SK-N-SH treated with all-trans-retinoic acid at 6 μM for 48 hours (cell line): ENCODE data around the gene FMO5.

Source experiments
- ATAC-seq: fragments of 200-7000 bp; cut with Tn5 transposase; 3 replicates; pipeline ENCODE4 v1.9.1; 2020; ENCODE audit warnings: mild to moderate bottlenecking, moderate library complexity
- ARNTL ChIP-seq: fragments of 450-650 bp; formaldehyde crosslinking; IDR thresholded peaks from 2 replicates; pipeline ENCODE4 v1.5.0; 2020; ENCODE audit warnings: low read depth, mild to moderate bottlenecking, moderate library complexity, borderline replicate concordance
- CSDC2 ChIP-seq: fragments of 250-450 bp; sonication (Bioruptor Pico); IDR thresholded peaks from 2 replicates; pipeline ENCODE4 v1.5.0; 2020; ENCODE audit warnings: mild to moderate bottlenecking, moderate library complexity
- ESRRG ChIP-seq: fragments of 250-450 bp; sonication (Bioruptor Pico); IDR thresholded peaks from 2 replicates; pipeline ENCODE4 v1.6.1; 2021; ENCODE audit warnings: mild to moderate bottlenecking
- ISL1 ChIP-seq: fragments of 250-450 bp; sonication (Bioruptor Pico); IDR thresholded peaks from 2 replicates; pipeline ENCODE4 v2.1.2; 2022; ENCODE audit warnings: mild to moderate bottlenecking, moderate library complexity
- OSR1 ChIP-seq: fragments of 250-450 bp; sonication (Bioruptor Pico); IDR thresholded peaks from 2 replicates; pipeline ENCODE4 v1.8.0; 2022; ENCODE audit warnings: moderate library complexity, mild to moderate bottlenecking, inconsistent platforms
- PPARA ChIP-seq: fragments of 250-450 bp; sonication (Bioruptor Pico); IDR thresholded peaks from 2 replicates; pipeline ENCODE4 v1.5.0; 2020; ENCODE audit warnings: mild to moderate bottlenecking, borderline replicate concordance
- RARB ChIP-seq: fragments of 250-450 bp; sonication (Bioruptor Pico); IDR thresholded peaks from 2 replicates; pipeline ENCODE4 v1.8.0; 2021; ENCODE audit warnings: mild to moderate bottlenecking, moderate library complexity
- TCF4 ChIP-seq: fragments of 250-450 bp; sonication (Bioruptor Pico); IDR thresholded peaks from 2 replicates; pipeline ENCODE4 v1.8.0; 2021; ENCODE audit warnings: mild to moderate bottlenecking, moderate library complexity, borderline replicate concordance
- TOX ChIP-seq: fragments of 250-450 bp; sonication (Bioruptor Pico); IDR thresholded peaks from 2 replicates; pipeline ENCODE4 v1.8.0; 2021; ENCODE audit warnings: mild to moderate bottlenecking, moderate library complexity, borderline replicate concordance
- TSHZ2 ChIP-seq: fragments of 250-450 bp; sonication (Bioruptor Pico); IDR thresholded peaks from 2 replicates; pipeline ENCODE4 v1.5.0; 2020; ENCODE audit warnings: mild to moderate bottlenecking, moderate library complexity
- ZC3H10 ChIP-seq: fragments of 250-450 bp; sonication (Bioruptor Pico); IDR thresholded peaks from 2 replicates; pipeline ENCODE4 v1.5.1; 2021; ENCODE audit warnings: mild to moderate bottlenecking, moderate library complexity
- ZFP3 ChIP-seq: fragments of 250-450 bp; sonication (Bioruptor Pico); IDR thresholded peaks from 2 replicates; pipeline ENCODE4 v1.5.0; 2020; ENCODE audit warnings: mild to moderate bottlenecking, moderate library complexity
- ZFP30 ChIP-seq: fragments of 450-650 bp; formaldehyde crosslinking; IDR thresholded peaks from 2 replicates; pipeline ENCODE4 v1.5.0; 2022; ENCODE audit warnings: mild to moderate bottlenecking, moderate library complexity
- ZNF565 ChIP-seq: fragments of 450-650 bp; formaldehyde crosslinking; conservative IDR thresholded peaks from 2 replicates; pipeline ENCODE4 v1.5.0; 2020; ENCODE audit warnings: low read depth, mild to moderate bottlenecking, moderate library complexity
- ZNF70 ChIP-seq: fragments of 450-650 bp; formaldehyde crosslinking; IDR thresholded peaks from 2 replicates; pipeline ENCODE4 v1.5.0; 2020; ENCODE audit warnings: mild to moderate bottlenecking, moderate library complexity
- ZNF8 ChIP-seq: fragments of 450-650 bp; formaldehyde crosslinking; IDR thresholded peaks from 2 replicates; pipeline ENCODE4 v1.5.0; 2020; ENCODE audit warnings: mild to moderate bottlenecking, moderate library complexity
- TF ChIP-seq, protein P1 (sequence below): fragments of 250-450 bp; sonication (Bioruptor Pico); IDR thresholded peaks from 2 replicates; pipeline ENCODE4 v1.5.1; 2020; ENCODE audit warnings: low read depth, mild to moderate bottlenecking, moderate library complexity
- TF ChIP-seq, protein P2 (sequence below): fragments of 250-450 bp; sonication (Bioruptor Pico); IDR thresholded peaks from 2 replicates; pipeline ENCODE4 v1.8.0; 2021; ENCODE audit warnings: low read depth, mild to moderate bottlenecking, moderate library complexity, borderline replicate concordance
- TF ChIP-seq, protein P3 (sequence below): fragments of 250-450 bp; sonication (Bioruptor Pico); IDR thresholded peaks from 2 replicates; pipeline ENCODE4 v1.5.1; 2021; ENCODE audit warnings: mild to moderate bottlenecking, moderate library complexity

The FMO5 gene

GRCh38 chr1:147177611-147178380 lies 47.3 kb downstream of the FMO5 start:
- no peak for ATAC-seq
- TF ChIP-seq CSDC2 (no peak), PPARA (CRISPR knock-in tag) (no peak), ZNF8 (no peak)
- TF ChIP-seq, protein P1, sequence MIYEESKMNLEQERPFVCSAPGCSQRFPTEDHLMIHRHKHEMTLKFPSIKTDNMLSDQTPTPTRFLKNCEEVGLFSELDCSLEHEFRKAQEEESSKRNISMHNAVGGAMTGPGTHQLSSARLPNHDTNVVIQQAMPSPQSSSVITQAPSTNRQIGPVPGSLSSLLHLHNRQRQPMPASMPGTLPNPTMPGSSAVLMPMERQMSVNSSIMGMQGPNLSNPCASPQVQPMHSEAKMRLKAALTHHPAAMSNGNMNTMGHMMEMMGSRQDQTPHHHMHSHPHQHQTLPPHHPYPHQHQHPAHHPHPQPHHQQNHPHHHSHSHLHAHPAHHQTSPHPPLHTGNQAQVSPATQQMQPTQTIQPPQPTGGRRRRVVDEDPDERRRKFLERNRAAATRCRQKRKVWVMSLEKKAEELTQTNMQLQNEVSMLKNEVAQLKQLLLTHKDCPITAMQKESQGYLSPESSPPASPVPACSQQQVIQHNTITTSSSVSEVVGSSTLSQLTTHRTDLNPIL (CRISPR knock-in tag): no peak
- TF ChIP-seq, protein P2, sequence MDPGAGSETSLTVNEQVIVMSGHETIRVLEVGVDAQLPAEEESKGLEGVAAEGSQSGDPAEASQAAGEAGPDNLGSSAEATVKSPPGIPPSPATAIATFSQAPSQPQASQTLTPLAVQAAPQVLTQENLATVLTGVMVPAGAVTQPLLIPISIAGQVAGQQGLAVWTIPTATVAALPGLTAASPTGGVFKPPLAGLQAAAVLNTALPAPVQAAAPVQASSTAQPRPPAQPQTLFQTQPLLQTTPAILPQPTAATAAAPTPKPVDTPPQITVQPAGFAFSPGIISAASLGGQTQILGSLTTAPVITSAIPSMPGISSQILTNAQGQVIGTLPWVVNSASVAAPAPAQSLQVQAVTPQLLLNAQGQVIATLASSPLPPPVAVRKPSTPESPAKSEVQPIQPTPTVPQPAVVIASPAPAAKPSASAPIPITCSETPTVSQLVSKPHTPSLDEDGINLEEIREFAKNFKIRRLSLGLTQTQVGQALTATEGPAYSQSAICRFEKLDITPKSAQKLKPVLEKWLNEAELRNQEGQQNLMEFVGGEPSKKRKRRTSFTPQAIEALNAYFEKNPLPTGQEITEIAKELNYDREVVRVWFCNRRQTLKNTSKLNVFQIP (CRISPR knock-in tag): no peak
- TF ChIP-seq, protein P3, sequence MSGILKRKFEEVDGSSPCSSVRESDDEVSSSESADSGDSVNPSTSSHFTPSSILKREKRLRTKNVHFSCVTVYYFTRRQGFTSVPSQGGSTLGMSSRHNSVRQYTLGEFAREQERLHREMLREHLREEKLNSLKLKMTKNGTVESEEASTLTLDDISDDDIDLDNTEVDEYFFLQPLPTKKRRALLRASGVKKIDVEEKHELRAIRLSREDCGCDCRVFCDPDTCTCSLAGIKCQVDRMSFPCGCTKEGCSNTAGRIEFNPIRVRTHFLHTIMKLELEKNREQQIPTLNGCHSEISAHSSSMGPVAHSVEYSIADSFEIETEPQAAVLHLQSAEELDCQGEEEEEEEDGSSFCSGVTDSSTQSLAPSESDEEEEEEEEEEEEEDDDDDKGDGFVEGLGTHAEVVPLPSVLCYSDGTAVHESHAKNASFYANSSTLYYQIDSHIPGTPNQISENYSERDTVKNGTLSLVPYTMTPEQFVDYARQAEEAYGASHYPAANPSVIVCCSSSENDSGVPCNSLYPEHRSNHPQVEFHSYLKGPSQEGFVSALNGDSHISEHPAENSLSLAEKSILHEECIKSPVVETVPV (CRISPR knock-in tag): no peak

GRCh38 chr1:147172168-147173016 lies 52.7 kb downstream of the FMO5 start, which contains the start of gene PRKAB2:
TSS of gene PRKAB2 (minus strand) at chr1:147172470. CDS start at chr1:147172144, 326 bp downstream.
- TF ChIP-seq ESRRG (no peak), ZFP3 (CRISPR knock-in tag) (peak; percentile 70), ZNF70 (CRISPR knock-in tag) (peak; percentile 81), TSHZ2 (CRISPR knock-in tag) (peak; percentile 72; the same call in 1 of the 2 replicates), RARB (CRISPR knock-in tag) (peak; percentile 59; the same call in 1 of the 2 replicates)
- TF ChIP-seq, protein P2 (CRISPR knock-in tag): 0 out of 2 replicates have a peak, but pooled peaks have one; percentile 25
- peak; percentile 93 for ATAC-seq

GRCh38 chr1:147171399-147172167 lies 53.6 kb downstream of the FMO5 start:
- ATAC-seq: peak; percentile 26
- TF ChIP-seq, protein P2 (CRISPR knock-in tag): no peak
- TF ChIP-seq ISL1 (CRISPR knock-in tag) (no peak), ZFP30 (CRISPR knock-in tag) (no peak), ESRRG (no peak), ARNTL (CRISPR knock-in tag) (no peak), ZNF70 (CRISPR knock-in tag) (no peak), OSR1 (no peak), ZC3H10 (CRISPR knock-in tag) (no peak), TCF4 (no peak), TOX (CRISPR knock-in tag) (no peak), ZNF565 (CRISPR knock-in tag) (no peak), PPARA (CRISPR knock-in tag) (no peak)
- TF ChIP-seq, protein P1 (CRISPR knock-in tag): no peak
- TF ChIP-seq, protein P3 (CRISPR knock-in tag): no peak
